ENCODE measurements around the gene ZNF576. TPM values are rescaled to one million over a fixed set of nuclear protein-coding genes. Genes with fewer than 3 reads are reported as not detected.

ZNF576 gene
- total RNA-seq, 1 experiment from 2014 or later = 18.4 TPM

- BruUV-seq (replicated peaks) = no TSS peak
- intact Hi-C loops (cut with micrococcal nuclease) = no loop called here
- H3K27me3 Mint-ChIP-seq (ENCODE audit: insufficient read depth, unreplicated experiment) = no peaks in the 10 kb centered on the region
Observed at GRCh38 chr19:43626838-43627237, 30.4 kb downstream of the ZNF576 start.

GRCh38 chr19:43628646-43629326 lies 32.4 kb downstream of the ZNF576 start:
- CTCF ChIA-PET = no interaction called here
- H3K4me3 Mint-ChIP-seq (ENCODE audit: unreplicated experiment) = no peak overlapping the region
- H3K27ac Mint-ChIP-seq (ENCODE audit: low read depth, unreplicated experiment) = no peak overlapping the region
- intact Hi-C loops (cut with micrococcal nuclease) = no loop called here
- H3K4me1 Mint-ChIP-seq (ENCODE audit: insufficient read depth, unreplicated experiment) = peaks cover 4% of the 10 kb centered on the region
- H3K27me3 Mint-ChIP-seq (ENCODE audit: insufficient read depth, unreplicated experiment) = no peaks in the 10 kb centered on the region
- POLR2A ChIA-PET = no interaction called here
- BruUV-seq (replicated peaks) = no TSS peak
- H3K9me3 Mint-ChIP-seq (ENCODE audit: unreplicated experiment) = no peaks in the 10 kb centered on the region
- TF ChIP-seq CTCF (IDR thresholded peaks at IDR 0.05; ENCODE audit: unreplicated experiment) = no peak
- H3K36me3 Mint-ChIP-seq (ENCODE audit: insufficient read depth, unreplicated experiment) = peaks cover 4% of the 10 kb centered on the region
- no peak for DNase-seq (ENCODE audit: unreplicated experiment)

More at GRCh38 chr19:43626838-43627237, 30.4 kb downstream of the ZNF576 start:
- H3K4me1 Mint-ChIP-seq (ENCODE audit: insufficient read depth, unreplicated experiment) = peaks cover 4% of the 10 kb centered on the region
- ChIA-PET POLR2A (no interaction called here), CTCF (interaction anchor here (0.6 to 1.6 kb wide), 2 partner anchors 25 to 39 kb away, joined by 3 to 5 read pairs; no protein-coding TSS in a partner anchor)
- H3K4me3 Mint-ChIP-seq (ENCODE audit: unreplicated experiment) = no peak overlapping the region
- no peak for TF ChIP-seq CTCF (IDR thresholded peaks at IDR 0.05; ENCODE audit: unreplicated experiment)
- no peaks in the 10 kb centered on the region for H3K9me3 Mint-ChIP-seq (ENCODE audit: unreplicated experiment)
- no peak overlapping the region for H3K27ac Mint-ChIP-seq (ENCODE audit: low read depth, unreplicated experiment)
- no peak for DNase-seq (ENCODE audit: unreplicated experiment)
- H3K36me3 Mint-ChIP-seq (ENCODE audit: insufficient read depth, unreplicated experiment) = peaks cover 4% of the 10 kb centered on the region

- CTCF ChIA-PET = no interaction called here
Observed at GRCh38 chr19:43631491-43631890, 35.1 kb downstream of the ZNF576 start.

GRCh38 chr19:43633520-43633919 lies 37.1 kb downstream of the ZNF576 start:
- Mint-ChIP-seq H3K27me3 (ENCODE audit: insufficient read depth, unreplicated experiment) (peaks cover 12% of the 10 kb centered on the region), H3K9me3 (ENCODE audit: unreplicated experiment) (no peaks in the 10 kb centered on the region), H3K4me1 (ENCODE audit: insufficient read depth, unreplicated experiment) (peaks cover 5% of the 10 kb centered on the region), H3K4me3 (ENCODE audit: unreplicated experiment) (no peak overlapping the region), H3K27ac (ENCODE audit: low read depth, unreplicated experiment) (no peak overlapping the region), H3K36me3 (ENCODE audit: insufficient read depth, unreplicated experiment) (no peaks in the 10 kb centered on the region)
- TF ChIP-seq CTCF (IDR thresholded peaks at IDR 0.05; ENCODE audit: unreplicated experiment) = no peak
- intact Hi-C loops (cut with micrococcal nuclease) = no loop called here
- POLR2A ChIA-PET = interaction anchor here (1.0 to 1.3 kb wide), 2 partner anchors 14 to 37 kb away, joined by 5 read pairs; partner anchors contain the start of genes IRGQ, ZNF428 and ZNF576
- no TSS peak for BruUV-seq (replicated peaks)
- no peak for DNase-seq (ENCODE audit: unreplicated experiment)
- CTCF ChIA-PET = no interaction called here

More at GRCh38 chr19:43631491-43631890, 35.1 kb downstream of the ZNF576 start:
- DNase-seq (ENCODE audit: unreplicated experiment) = no peak
- Mint-ChIP-seq H3K4me3 (ENCODE audit: unreplicated experiment) (no peak overlapping the region), H3K9me3 (ENCODE audit: unreplicated experiment) (no peaks in the 10 kb centered on the region), H3K36me3 (ENCODE audit: insufficient read depth, unreplicated experiment) (no peaks in the 10 kb centered on the region), H3K27ac (ENCODE audit: low read depth, unreplicated experiment) (no peak overlapping the region), H3K27me3 (ENCODE audit: insufficient read depth, unreplicated experiment) (no peaks in the 10 kb centered on the region), H3K4me1 (ENCODE audit: insufficient read depth, unreplicated experiment) (peaks cover 5% of the 10 kb centered on the region)
- intact Hi-C loops (cut with micrococcal nuclease) = no loop called here
- POLR2A ChIA-PET = interaction anchor here (0.6 to 0.7 kb wide), 2 partner anchors 13 to 178 kb away, joined by 3 read pairs; no protein-coding TSS in a partner anchor
- no peak for TF ChIP-seq CTCF (IDR thresholded peaks at IDR 0.05; ENCODE audit: unreplicated experiment)
- no TSS peak for BruUV-seq (replicated peaks)
